SH-SY5Y (cell line): ENCODE measurements around the gene COQ8A.

Source experiments
- GATA2 ChIP-seq: IDR thresholded peaks from 2 replicates; pipeline ENCODE4 v1.6.1; 2011; ENCODE audit warnings: mild to moderate bottlenecking, low read depth, low read length
- GATA3 ChIP-seq: IDR thresholded peaks from 2 replicates; pipeline ENCODE4 v1.6.1; 2011; ENCODE audit warnings: low read depth, mild to moderate bottlenecking, low read length, moderate library complexity

GRCh38 chr1:226948051-226948450 lies 8.0 kb downstream of the COQ8A start:
- TF ChIP-seq GATA2 (no peak), GATA3 (no peak)
